HG03196 (cell line): ENCODE measurements around the gene EML6.
"Not testable (repeated sequence)": the region's sequence is repeated elsewhere in the genome, so short reads cannot be mapped to it uniquely, and the experiment has no call there.

ENCODE experiments used
- ATAC-seq: cut with Tn5 transposase; IDR thresholded peaks from one replicate; pipeline ENCODE4 v1.9.1; 2021; ENCODE audit not compliant: unreplicated experiment

The EML6 gene

GRCh38 chr2:54723131-54723995 is at the start of gene EML6:
EML6 (plus strand) TSS chr2:54723662; CDS start chr2:54725062, 1,400 bp downstream.
- ATAC-seq: peak; percentile 99

GRCh38 chr2:54675281-54675680 is 48.2 kb upstream of the EML6 start:
- ATAC-seq: no peak

- no peak for ATAC-seq
Observed at GRCh38 chr2:54675738-54676137, 47.7 kb upstream of the EML6 start.

- no peak for ATAC-seq
Observed at GRCh38 chr2:54676656-54677055, 46.8 kb upstream of the EML6 start.

GRCh38 chr2:54677476-54678265 is 45.8 kb upstream of the EML6 start:
- ATAC-seq: no peak

- ATAC-seq: no peak
Observed at GRCh38 chr2:54678719-54679118, 44.7 kb upstream of the EML6 start.

GRCh38 chr2:54680397-54681041 is 42.9 kb upstream of the EML6 start:
- ATAC-seq: peak; percentile 62

- ATAC-seq: no peak
Observed at GRCh38 chr2:54681416-54681815, 42.0 kb upstream of the EML6 start.

GRCh38 chr2:54683596-54683995 is 39.9 kb upstream of the EML6 start:
- no peak for ATAC-seq

- no peak for ATAC-seq
Observed at GRCh38 chr2:54685263-54685775, 38.1 kb upstream of the EML6 start.

GRCh38 chr2:54687595-54688152 is 35.8 kb upstream of the EML6 start:
- ATAC-seq: no peak

GRCh38 chr2:54691445-54692135 is 31.9 kb upstream of the EML6 start:
- no peak for ATAC-seq

- ATAC-seq: no peak
Observed at GRCh38 chr2:54692556-54692955, 30.9 kb upstream of the EML6 start.

- no peak for ATAC-seq
Observed at GRCh38 chr2:54695378-54695777, 28.1 kb upstream of the EML6 start.

GRCh38 chr2:54697934-54698333 is 25.5 kb upstream of the EML6 start:
- no peak for ATAC-seq

- not testable (repeated sequence) for ATAC-seq
Observed at GRCh38 chr2:54698926-54699325, 24.5 kb upstream of the EML6 start.

GRCh38 chr2:54699665-54700064 is 23.8 kb upstream of the EML6 start:
- no peak for ATAC-seq

- no peak for ATAC-seq
Observed at GRCh38 chr2:54701029-54701428, 22.4 kb upstream of the EML6 start.

- no peak for ATAC-seq
Observed at GRCh38 chr2:54704238-54704637, 19.2 kb upstream of the EML6 start.
